Measurements from ENCODE around the gene POMGNT1. TPM values are rescaled to one million over a fixed set of nuclear protein-coding genes. Genes with fewer than 3 reads are reported as not detected.

The POMGNT1 gene
- polyA plus RNA-seq, 1 donor from 2014 or later, result 128 TPM

GRCh38 chr1:46158312-46159281 lies 39.6 kb downstream of the POMGNT1 start:
- Histone ChIP-seq H3K9me2 (ENCODE audit: insufficient read depth, low read length) (no peaks in the 10 kb centered on the region), H3K9me3 (ENCODE audit: low read length) (no peaks in the 10 kb centered on the region), H3K4me2 (ENCODE audit: low read length) (no peak overlapping the region), H3K4me3 (ENCODE audit: low read length) (no peak overlapping the region), H4K20me1 (ENCODE audit: insufficient read depth) (no peaks in the 10 kb centered on the region), H3K27me3 (ENCODE audit: insufficient read depth, low read depth, low read length) (no peaks in the 10 kb centered on the region), H3K79me2 (replicated peaks; ENCODE audit: insufficient read depth, low read length) (no peaks in the 10 kb centered on the region), H3K27ac (ENCODE audit: low read length) (no peak overlapping the region), H3F3A (ENCODE audit: insufficient read depth, low read length, poor library complexity, severe bottlenecking) (no peaks in the 10 kb centered on the region), H3K9ac (ENCODE audit: low read length) (no peak overlapping the region), H2AFZ (ENCODE audit: low read depth, low read length) (no peak overlapping the region), H3K36me3 (ENCODE audit: insufficient read depth, low read length) (no peaks in the 10 kb centered on the region)
- TF ChIP-seq MXI1 (conservative IDR thresholded peaks at IDR 0.05; ENCODE audit: poor library complexity, severe bottlenecking) (no peak), POLR2AphosphoS5 (IDR thresholded peaks at IDR 0.05) (no peak), RAD21 (conservative IDR thresholded peaks at IDR 0.05) (no peak), REST (IDR thresholded peaks at IDR 0.05; ENCODE audit: borderline replicate concordance) (no peak), EP300 (conservative IDR thresholded peaks at IDR 0.05; ENCODE audit: poor library complexity, severe bottlenecking) (no peak), EZH2 (IDR thresholded peaks at IDR 0.05; ENCODE audit: borderline replicate concordance, insufficient read depth, low read length, poor library complexity, severe bottlenecking) (no peak)

- Histone ChIP-seq H3K79me2 (replicated peaks; ENCODE audit: insufficient read depth, low read length) (no peaks in the 10 kb centered on the region), H3K27me3 (ENCODE audit: insufficient read depth, low read depth, low read length) (no peaks in the 10 kb centered on the region), H3K9me3 (ENCODE audit: low read length) (no peaks in the 10 kb centered on the region), H3K9me2 (ENCODE audit: insufficient read depth, low read length) (no peaks in the 10 kb centered on the region), H3F3A (ENCODE audit: insufficient read depth, low read length, poor library complexity, severe bottlenecking) (no peaks in the 10 kb centered on the region), H3K27ac (ENCODE audit: low read length) (no peak overlapping the region), H3K4me3 (ENCODE audit: low read length) (no peak overlapping the region), H3K36me3 (ENCODE audit: insufficient read depth, low read length) (no peaks in the 10 kb centered on the region), H2AFZ (ENCODE audit: low read depth, low read length) (no peak overlapping the region), H3K9ac (ENCODE audit: low read length) (no peak overlapping the region), H4K20me1 (ENCODE audit: insufficient read depth) (no peaks in the 10 kb centered on the region), H3K4me2 (ENCODE audit: low read length) (no peak overlapping the region)
- TF ChIP-seq RAD21 (conservative IDR thresholded peaks at IDR 0.05) (no peak), MXI1 (conservative IDR thresholded peaks at IDR 0.05; ENCODE audit: poor library complexity, severe bottlenecking) (no peak), SMC3 (conservative IDR thresholded peaks at IDR 0.05; ENCODE audit: poor library complexity) (no peak), TAF1 (IDR thresholded peaks at IDR 0.05; ENCODE audit: low read depth) (no peak), EP300 (conservative IDR thresholded peaks at IDR 0.05; ENCODE audit: poor library complexity, severe bottlenecking) (no peak)
- TF ChIP-seq, protein P1, sequence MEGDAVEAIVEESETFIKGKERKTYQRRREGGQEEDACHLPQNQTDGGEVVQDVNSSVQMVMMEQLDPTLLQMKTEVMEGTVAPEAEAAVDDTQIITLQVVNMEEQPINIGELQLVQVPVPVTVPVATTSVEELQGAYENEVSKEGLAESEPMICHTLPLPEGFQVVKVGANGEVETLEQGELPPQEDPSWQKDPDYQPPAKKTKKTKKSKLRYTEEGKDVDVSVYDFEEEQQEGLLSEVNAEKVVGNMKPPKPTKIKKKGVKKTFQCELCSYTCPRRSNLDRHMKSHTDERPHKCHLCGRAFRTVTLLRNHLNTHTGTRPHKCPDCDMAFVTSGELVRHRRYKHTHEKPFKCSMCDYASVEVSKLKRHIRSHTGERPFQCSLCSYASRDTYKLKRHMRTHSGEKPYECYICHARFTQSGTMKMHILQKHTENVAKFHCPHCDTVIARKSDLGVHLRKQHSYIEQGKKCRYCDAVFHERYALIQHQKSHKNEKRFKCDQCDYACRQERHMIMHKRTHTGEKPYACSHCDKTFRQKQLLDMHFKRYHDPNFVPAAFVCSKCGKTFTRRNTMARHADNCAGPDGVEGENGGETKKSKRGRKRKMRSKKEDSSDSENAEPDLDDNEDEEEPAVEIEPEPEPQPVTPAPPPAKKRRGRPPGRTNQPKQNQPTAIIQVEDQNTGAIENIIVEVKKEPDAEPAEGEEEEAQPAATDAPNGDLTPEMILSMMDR (IDR thresholded peaks at IDR 0.05; ENCODE audit: poor library complexity, severe bottlenecking), result no peak
Measured at GRCh38 chr1:46157916-46158311, 40.3 kb downstream of the POMGNT1 start.

All from neural cell (in vitro differentiated cells).